Endothelial cell of umbilical vein (primary cell): ENCODE measurements around the gene RTN4IP1.

Experiments
- EZH2 ChIP-seq: IDR thresholded peaks from 2 replicates; pipeline ENCODE4 v1.6.1; 2012; ENCODE audit warnings: borderline replicate concordance, low read depth, mild to moderate bottlenecking, moderate library complexity, low read length, inconsistent platforms; ENCODE audit not compliant: severe bottlenecking
- JUN ChIP-seq: IDR thresholded peaks from 2 replicates; pipeline ENCODE4 v1.6.1; 2011; ENCODE audit warnings: borderline replicate concordance, low read depth; ENCODE audit not compliant: insufficient read length, insufficient read depth
- POLR2A ChIP-seq: IDR thresholded peaks from 2 replicates; pipeline ENCODE4 v1.6.1; 2012; ENCODE audit warnings: low read depth, mild to moderate bottlenecking, control low read depth, low read length
- POLR2AphosphoS5 ChIP-seq: IDR thresholded peaks from 2 replicates; pipeline ENCODE4 v1.6.1; 2012; ENCODE audit warnings: low read depth, mild to moderate bottlenecking, control low read depth, low read length, moderate library complexity; ENCODE audit not compliant: insufficient read depth
- TF ChIP-seq, protein P1 (sequence below), 2 donors: IDR thresholded peaks; 1 replicate in 1 of 2; 2 replicates in 1 of 2; pipeline ENCODE4 v1.5.1; 2011; ENCODE audit warnings: low read length in 2 of 2, mild to moderate bottlenecking in 2 of 2, moderate library complexity in 2 of 2, control low read depth in 1 of 2, inconsistent platforms in 1 of 2, low read depth in 1 of 2; ENCODE audit not compliant: insufficient read depth in 1 of 2; ENCODE audit errors: extremely low read depth in 1 of 2

DNA sequence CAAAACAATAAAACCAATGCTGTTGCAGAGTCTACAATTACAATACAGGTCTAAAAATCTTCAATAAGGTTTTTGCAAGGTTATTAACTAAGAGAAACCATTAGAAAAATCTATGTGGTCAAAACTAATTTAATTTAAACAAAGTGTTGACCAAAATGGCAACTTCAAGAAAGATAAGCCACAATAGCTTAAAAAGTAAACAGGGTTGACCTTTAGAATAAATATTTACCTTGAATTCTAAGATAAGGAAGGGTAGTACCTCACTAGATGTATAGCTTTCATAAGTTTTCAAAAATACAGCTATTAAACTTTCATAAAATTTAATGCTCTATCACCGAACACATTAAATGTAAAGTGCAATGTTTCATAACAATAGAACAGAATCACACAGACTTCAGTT, 11.4 kb downstream of the RTN4IP1 start:
- TF ChIP-seq, protein P1, sequence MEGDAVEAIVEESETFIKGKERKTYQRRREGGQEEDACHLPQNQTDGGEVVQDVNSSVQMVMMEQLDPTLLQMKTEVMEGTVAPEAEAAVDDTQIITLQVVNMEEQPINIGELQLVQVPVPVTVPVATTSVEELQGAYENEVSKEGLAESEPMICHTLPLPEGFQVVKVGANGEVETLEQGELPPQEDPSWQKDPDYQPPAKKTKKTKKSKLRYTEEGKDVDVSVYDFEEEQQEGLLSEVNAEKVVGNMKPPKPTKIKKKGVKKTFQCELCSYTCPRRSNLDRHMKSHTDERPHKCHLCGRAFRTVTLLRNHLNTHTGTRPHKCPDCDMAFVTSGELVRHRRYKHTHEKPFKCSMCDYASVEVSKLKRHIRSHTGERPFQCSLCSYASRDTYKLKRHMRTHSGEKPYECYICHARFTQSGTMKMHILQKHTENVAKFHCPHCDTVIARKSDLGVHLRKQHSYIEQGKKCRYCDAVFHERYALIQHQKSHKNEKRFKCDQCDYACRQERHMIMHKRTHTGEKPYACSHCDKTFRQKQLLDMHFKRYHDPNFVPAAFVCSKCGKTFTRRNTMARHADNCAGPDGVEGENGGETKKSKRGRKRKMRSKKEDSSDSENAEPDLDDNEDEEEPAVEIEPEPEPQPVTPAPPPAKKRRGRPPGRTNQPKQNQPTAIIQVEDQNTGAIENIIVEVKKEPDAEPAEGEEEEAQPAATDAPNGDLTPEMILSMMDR (IDR thresholded peaks at IDR 0.05; ENCODE audit: extremely low read depth in 1 of 2, insufficient read depth in 1 of 2, low read depth in 1 of 2, low read length in 2 of 2), result no peak
- no peak for TF ChIP-seq EZH2
- TF ChIP-seq POLR2A, result no peak
- TF ChIP-seq POLR2AphosphoS5, result no peak
- TF ChIP-seq JUN, result no peak
